ENCODE data around the gene ASTN2. TPM values are rescaled to one million over a fixed set of nuclear protein-coding genes. Genes with fewer than 3 reads are reported as not detected.

Gene ASTN2
- total and polyA plus RNA-seq, 2 donors (not counting 3 experiments of a cell fraction or from before 2014, with no cell fraction given) = 1.0 to 1.9 TPM

DNA sequence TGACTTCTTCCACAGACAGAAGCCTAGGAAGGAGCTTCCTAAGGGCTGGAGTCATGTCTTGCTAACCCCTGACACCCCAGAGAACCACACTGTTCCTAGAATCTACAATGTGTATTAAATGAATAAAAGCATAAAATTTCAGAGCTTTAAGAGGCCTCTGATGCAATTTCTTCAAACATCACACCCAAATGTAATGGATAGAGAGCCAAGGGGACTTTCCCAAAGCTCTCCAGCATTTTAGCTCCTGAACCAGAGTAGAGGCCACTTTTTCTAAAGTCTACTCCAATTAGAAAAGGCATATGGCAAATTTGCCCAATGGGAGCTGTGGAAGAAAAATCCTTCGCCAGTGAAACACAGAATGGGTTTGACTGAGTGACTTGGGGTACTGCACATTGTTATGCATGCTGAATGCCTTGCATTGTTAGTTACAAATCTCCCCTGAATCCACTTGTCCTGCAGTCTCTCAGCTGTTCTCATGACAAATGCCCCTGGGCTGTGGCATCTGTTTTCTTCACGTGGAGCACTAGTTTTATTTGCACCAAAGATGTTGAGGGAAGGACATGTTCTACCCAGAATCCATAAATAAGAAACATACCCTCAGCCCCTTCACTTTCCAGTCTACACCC, 334.0 kb downstream of the ASTN2 start:
- Histone ChIP-seq H3K9ac (replicated peaks; ENCODE audit: extremely low read depth, insufficient read depth, low read length) (no peak overlapping the region), H3K4me3 (replicated peaks in 1 of 3; ENCODE audit: insufficient read depth in 1 of 3, low read depth in 1 of 3, low read length in 3 of 3) (no peak overlapping the region), H3K9me1 (replicated peaks; ENCODE audit: control insufficient read depth, extremely low read depth, insufficient read depth, low read length) (no peaks in the 10 kb centered on the region), H3K4me2 (ENCODE audit: insufficient read depth, low read length) (no peak overlapping the region), H2AFZ (ENCODE audit: low read depth, low read length) (no peak overlapping the region), H3K9me3 (replicated peaks; ENCODE audit: control insufficient read depth, insufficient read depth, low read length) (peaks cover 2% of the 10 kb centered on the region), H4K20me1 (replicated peaks; ENCODE audit: control insufficient read depth, extremely low read depth, insufficient read depth, low read length) (no peaks in the 10 kb centered on the region), H3K36me3 (ENCODE audit: control insufficient read depth in 2 of 2, extremely low read depth in 1 of 2, insufficient read depth in 2 of 2, low read length in 2 of 2) (no peaks in the 10 kb centered on the region), H3K79me2 (ENCODE audit: control insufficient read depth, insufficient read depth, low read length) (no peaks in the 10 kb centered on the region), H3K4me1 (ENCODE audit: control insufficient read depth, extremely low read depth, insufficient read depth, low read length) (no peaks in the 10 kb centered on the region), H3K27ac (ENCODE audit: insufficient read depth, low read depth, low read length) (no peak overlapping the region), H3K27me3 (ENCODE audit: control insufficient read depth in 2 of 2, insufficient read depth in 2 of 2, low read length in 2 of 2) (no peaks in the 10 kb centered on the region)
- FAIRE-seq (no peak), DNase-seq (ENCODE audit: low read depth, low spot score) (no peak)
- TF ChIP-seq JUN (IDR thresholded peaks at IDR 0.05; ENCODE audit: borderline replicate concordance, insufficient read depth, insufficient read length, low read depth) (no peak), POLR2AphosphoS5 (IDR thresholded peaks at IDR 0.05; ENCODE audit: insufficient read depth, low read depth, low read length) (no peak), MYC (IDR thresholded peaks at IDR 0.05; ENCODE audit: low read depth, low read length) (no peak), EZH2 (IDR thresholded peaks at IDR 0.05; ENCODE audit: borderline replicate concordance, low read depth, low read length, severe bottlenecking) (no peak), FOS (IDR thresholded peaks at IDR 0.05; ENCODE audit: borderline replicate concordance, insufficient read depth, low read length) (no peak), GATA2 (IDR thresholded peaks at IDR 0.05; ENCODE audit: insufficient read depth, insufficient read length, low read depth, low read length) (no peak), MAX (IDR thresholded peaks at IDR 0.05; ENCODE audit: insufficient read depth, insufficient read length) (no peak)
- TF ChIP-seq, protein P1, sequence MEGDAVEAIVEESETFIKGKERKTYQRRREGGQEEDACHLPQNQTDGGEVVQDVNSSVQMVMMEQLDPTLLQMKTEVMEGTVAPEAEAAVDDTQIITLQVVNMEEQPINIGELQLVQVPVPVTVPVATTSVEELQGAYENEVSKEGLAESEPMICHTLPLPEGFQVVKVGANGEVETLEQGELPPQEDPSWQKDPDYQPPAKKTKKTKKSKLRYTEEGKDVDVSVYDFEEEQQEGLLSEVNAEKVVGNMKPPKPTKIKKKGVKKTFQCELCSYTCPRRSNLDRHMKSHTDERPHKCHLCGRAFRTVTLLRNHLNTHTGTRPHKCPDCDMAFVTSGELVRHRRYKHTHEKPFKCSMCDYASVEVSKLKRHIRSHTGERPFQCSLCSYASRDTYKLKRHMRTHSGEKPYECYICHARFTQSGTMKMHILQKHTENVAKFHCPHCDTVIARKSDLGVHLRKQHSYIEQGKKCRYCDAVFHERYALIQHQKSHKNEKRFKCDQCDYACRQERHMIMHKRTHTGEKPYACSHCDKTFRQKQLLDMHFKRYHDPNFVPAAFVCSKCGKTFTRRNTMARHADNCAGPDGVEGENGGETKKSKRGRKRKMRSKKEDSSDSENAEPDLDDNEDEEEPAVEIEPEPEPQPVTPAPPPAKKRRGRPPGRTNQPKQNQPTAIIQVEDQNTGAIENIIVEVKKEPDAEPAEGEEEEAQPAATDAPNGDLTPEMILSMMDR (IDR thresholded peaks at IDR 0.05; ENCODE audit: extremely low read depth in 1 of 2, insufficient read depth in 1 of 2, low read depth in 1 of 2, low read length in 2 of 2) = no peak
- intact Hi-C loops (cut with micrococcal nuclease) (no loop called here), dilution Hi-C loops (cut with MboI; ENCODE audit: extremely low pct_ligation_motif_present, low sequenced_read_pairs) (no loop called here)
- ChIA-PET POLR2A (no interaction called here), CTCF (no interaction called here)
- BruUV-seq (replicated peaks) = no TSS peak

Data from endothelial cell of umbilical vein (primary cell).